Measurements from ENCODE around the gene WDFY2.

- TF ChIP-seq GATA2 (IDR thresholded peaks at IDR 0.05; ENCODE audit: low read depth, low read length) (no peak), GATA3 (IDR thresholded peaks at IDR 0.05; ENCODE audit: low read depth, low read length) (no peak)
Observed at GRCh38 chr13:51553531-51553930, 30.7 kb upstream of the WDFY2 start.

Data from SH-SY5Y (cell line).